ENCODE measurements around the gene ZNF700.
"Not testable (repeated sequence)": the region's sequence is repeated elsewhere in the genome, so short reads cannot be mapped to it uniquely, and the experiment has no call there.

Gene ZNF700

GRCh38 chr19:11942008-11942842, 17.3 kb downstream of the ZNF700 start:
- H3K9ac ChIP-seq (ENCODE audit: low read depth, low read length), result no peak overlapping the region
- H3K4me1 ChIP-seq (ENCODE audit: control insufficient read depth, insufficient read depth, low read length), result no peaks in the 10 kb centered on the region
- no peak overlapping the region for H3K4me3 ChIP-seq (ENCODE audit: low read depth, low read length)
- H3K36me3 ChIP-seq (ENCODE audit: control insufficient read depth, insufficient read depth, low read length), result peaks cover under 1% of the 10 kb centered on the region
- no peaks in the 10 kb centered on the region for H3K27me3 ChIP-seq (ENCODE audit: control insufficient read depth, insufficient read depth, low read length)
- peaks cover 45% of the 10 kb centered on the region for H3K9me3 ChIP-seq (ENCODE audit: control insufficient read depth, insufficient read depth, low read length)

- no peaks in the 10 kb centered on the region for H3K27me3 ChIP-seq (ENCODE audit: control insufficient read depth, insufficient read depth, low read length)
- no peak overlapping the region for H3K4me3 ChIP-seq (ENCODE audit: low read depth, low read length)
- H3K9ac ChIP-seq (ENCODE audit: low read depth, low read length), result no peak overlapping the region
- no peaks in the 10 kb centered on the region for H3K4me1 ChIP-seq (ENCODE audit: control insufficient read depth, insufficient read depth, low read length)
- H3K36me3 ChIP-seq (ENCODE audit: control insufficient read depth, insufficient read depth, low read length), result peaks cover 5% of the 10 kb centered on the region
- peaks cover 50% of the 10 kb centered on the region for H3K9me3 ChIP-seq (ENCODE audit: control insufficient read depth, insufficient read depth, low read length)
Observed at GRCh38 chr19:11942843-11943108, 17.9 kb downstream of the ZNF700 start.

DNA sequence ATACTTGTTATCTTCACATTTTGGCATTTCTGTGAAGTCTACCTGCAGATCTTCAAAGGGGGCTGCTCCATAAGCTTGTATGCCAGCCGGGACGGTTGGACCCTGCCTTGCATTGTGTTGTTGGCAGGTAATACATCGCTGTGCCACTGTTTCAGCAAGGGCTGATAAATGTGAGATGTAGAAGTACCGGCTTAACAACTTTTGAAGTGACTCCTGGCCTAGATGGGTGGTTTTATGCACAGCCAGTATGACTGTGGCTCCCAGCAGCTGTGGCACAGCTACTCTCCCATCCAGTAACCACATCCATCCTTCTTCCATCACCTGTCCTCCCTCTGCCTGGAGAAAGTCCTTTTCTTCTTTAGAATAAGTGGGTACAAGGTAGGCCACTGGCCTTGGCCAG, 19.7 kb downstream of the ZNF700 start:
- no peaks in the 10 kb centered on the region for H3K4me1 ChIP-seq (ENCODE audit: control insufficient read depth, insufficient read depth, low read length)
- peaks cover 22% of the 10 kb centered on the region for H3K36me3 ChIP-seq (ENCODE audit: control insufficient read depth, insufficient read depth, low read length)
- H3K4me3 ChIP-seq (ENCODE audit: low read depth, low read length), result no peak overlapping the region
- H3K9me3 ChIP-seq (ENCODE audit: control insufficient read depth, insufficient read depth, low read length), result peaks cover 64% of the 10 kb centered on the region
- H3K27me3 ChIP-seq (ENCODE audit: control insufficient read depth, insufficient read depth, low read length), result no peaks in the 10 kb centered on the region
- no peak overlapping the region for H3K9ac ChIP-seq (ENCODE audit: low read depth, low read length)

DNA sequence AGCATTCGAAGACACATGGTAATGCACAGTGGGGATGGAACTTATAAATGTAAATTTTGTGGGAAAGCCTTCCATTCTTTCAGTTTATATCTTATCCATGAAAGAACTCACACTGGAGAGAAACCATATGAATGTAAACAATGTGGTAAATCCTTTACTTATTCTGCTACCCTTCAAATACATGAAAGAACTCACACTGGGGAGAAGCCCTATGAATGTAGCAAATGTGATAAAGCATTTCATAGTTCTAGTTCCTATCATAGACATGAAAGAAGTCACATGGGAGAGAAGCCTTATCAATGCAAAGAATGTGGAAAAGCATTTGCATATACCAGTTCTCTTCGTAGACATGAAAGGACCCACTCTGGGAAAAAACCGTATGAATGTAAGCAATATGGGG, 23.7 kb downstream of the ZNF700 start:
- no peaks in the 10 kb centered on the region for H3K27me3 ChIP-seq (ENCODE audit: control insufficient read depth, insufficient read depth, low read length)
- H3K4me1 ChIP-seq (ENCODE audit: control insufficient read depth, insufficient read depth, low read length), result no peaks in the 10 kb centered on the region
- H3K4me3 ChIP-seq (ENCODE audit: low read depth, low read length), result no peak overlapping the region
- peaks cover 76% of the 10 kb centered on the region for H3K9me3 ChIP-seq (ENCODE audit: control insufficient read depth, insufficient read depth, low read length)
- H3K36me3 ChIP-seq (ENCODE audit: control insufficient read depth, insufficient read depth, low read length), result peaks cover 34% of the 10 kb centered on the region
- no peak overlapping the region for H3K9ac ChIP-seq (ENCODE audit: low read depth, low read length)

DNA sequence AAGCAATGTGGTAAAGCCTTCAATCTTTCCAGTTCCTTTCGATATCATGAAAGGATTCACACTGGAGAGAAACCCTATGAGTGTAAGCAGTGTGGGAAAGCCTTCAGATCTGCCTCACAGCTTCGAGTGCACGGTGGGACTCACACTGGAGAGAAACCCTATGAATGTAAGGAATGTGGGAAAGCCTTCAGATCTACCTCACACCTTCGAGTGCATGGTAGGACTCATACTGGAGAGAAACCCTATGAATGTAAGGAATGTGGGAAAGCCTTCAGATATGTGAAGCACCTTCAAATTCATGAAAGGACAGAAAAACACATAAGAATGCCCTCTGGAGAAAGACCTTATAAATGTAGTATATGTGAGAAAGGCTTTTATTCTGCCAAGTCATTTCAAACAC, 24.3 kb downstream of the ZNF700 start:
- peaks cover 34% of the 10 kb centered on the region for H3K36me3 ChIP-seq (ENCODE audit: control insufficient read depth, insufficient read depth, low read length)
- H3K4me3 ChIP-seq (ENCODE audit: low read depth, low read length), result no peak overlapping the region
- H3K4me1 ChIP-seq (ENCODE audit: control insufficient read depth, insufficient read depth, low read length), result no peaks in the 10 kb centered on the region

GRCh38 chr19:11949614-11950080, 24.7 kb downstream of the ZNF700 start:
- H3K4me3 ChIP-seq (ENCODE audit: low read depth, low read length); H3K27me3 ChIP-seq (ENCODE audit: control insufficient read depth, insufficient read depth, low read length); H3K4me1 ChIP-seq (ENCODE audit: control insufficient read depth, insufficient read depth, low read length); H3K9ac ChIP-seq (ENCODE audit: low read depth, low read length): not testable (repeated sequence)
- peaks cover 68% of the 10 kb centered on the region for H3K9me3 ChIP-seq (ENCODE audit: control insufficient read depth, insufficient read depth, low read length)
- peaks cover 34% of the 10 kb centered on the region for H3K36me3 ChIP-seq (ENCODE audit: control insufficient read depth, insufficient read depth, low read length)

More for the DNA sequence above, 24.3 kb downstream of the ZNF700 start:
- no peaks in the 10 kb centered on the region for H3K27me3 ChIP-seq (ENCODE audit: control insufficient read depth, insufficient read depth, low read length)
- H3K9ac ChIP-seq (ENCODE audit: low read depth, low read length), result no peak overlapping the region
- peaks cover 73% of the 10 kb centered on the region for H3K9me3 ChIP-seq (ENCODE audit: control insufficient read depth, insufficient read depth, low read length)

GRCh38 chr19:11950312-11950711, 25.4 kb downstream of the ZNF700 start:
- Histone ChIP-seq H3K4me1 (ENCODE audit: control insufficient read depth, insufficient read depth, low read length) (no peaks in the 10 kb centered on the region), H3K9ac (ENCODE audit: low read depth, low read length) (no peak overlapping the region), H3K4me3 (ENCODE audit: low read depth, low read length) (no peak overlapping the region), H3K9me3 (ENCODE audit: control insufficient read depth, insufficient read depth, low read length) (peaks cover 62% of the 10 kb centered on the region), H3K36me3 (ENCODE audit: control insufficient read depth, insufficient read depth, low read length) (peaks cover 34% of the 10 kb centered on the region), H3K27me3 (ENCODE audit: control insufficient read depth, insufficient read depth, low read length) (no peaks in the 10 kb centered on the region)

GRCh38 chr19:11963566-11964355, 38.9 kb downstream of the ZNF700 start:
- H3K4me1 ChIP-seq (ENCODE audit: control insufficient read depth, insufficient read depth, low read length), result no peaks in the 10 kb centered on the region
- peak overlapping the region; percentile 80 for H3K4me3 ChIP-seq (ENCODE audit: low read depth, low read length)
- no peak overlapping the region for H3K9ac ChIP-seq (ENCODE audit: low read depth, low read length)
- peaks cover 6% of the 10 kb centered on the region for H3K27me3 ChIP-seq (ENCODE audit: control insufficient read depth, insufficient read depth, low read length)
- no peaks in the 10 kb centered on the region for H3K36me3 ChIP-seq (ENCODE audit: control insufficient read depth, insufficient read depth, low read length)
- H3K9me3 ChIP-seq (ENCODE audit: control insufficient read depth, insufficient read depth, low read length), result no peaks in the 10 kb centered on the region

DNA sequence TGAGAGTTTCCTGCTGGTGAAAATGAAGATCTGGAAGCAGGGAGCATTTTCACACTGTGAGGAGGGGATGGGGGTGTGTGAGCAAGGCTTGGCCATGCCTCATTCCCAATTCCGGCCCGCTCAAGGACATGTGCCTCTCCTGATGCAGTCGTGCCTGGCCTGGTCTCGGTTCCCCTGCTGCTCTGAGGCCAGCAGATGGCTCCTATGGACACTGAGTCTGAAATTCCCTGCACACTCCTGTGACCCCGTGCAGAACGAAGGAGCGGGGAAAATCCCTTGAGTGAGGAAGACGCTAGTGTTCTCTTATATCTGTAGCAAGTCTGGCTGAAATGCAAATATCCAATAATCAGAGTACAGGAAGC, 39.6 kb downstream of the ZNF700 start:
- no peaks in the 10 kb centered on the region for H3K36me3 ChIP-seq (ENCODE audit: control insufficient read depth, insufficient read depth, low read length)
- H3K9ac ChIP-seq (ENCODE audit: low read depth, low read length), result no peak overlapping the region
- peaks cover 6% of the 10 kb centered on the region for H3K27me3 ChIP-seq (ENCODE audit: control insufficient read depth, insufficient read depth, low read length)
- H3K4me1 ChIP-seq (ENCODE audit: control insufficient read depth, insufficient read depth, low read length), result no peaks in the 10 kb centered on the region
- H3K4me3 ChIP-seq (ENCODE audit: low read depth, low read length), result peak overlapping the region; percentile 80
- no peaks in the 10 kb centered on the region for H3K9me3 ChIP-seq (ENCODE audit: control insufficient read depth, insufficient read depth, low read length)

DNA sequence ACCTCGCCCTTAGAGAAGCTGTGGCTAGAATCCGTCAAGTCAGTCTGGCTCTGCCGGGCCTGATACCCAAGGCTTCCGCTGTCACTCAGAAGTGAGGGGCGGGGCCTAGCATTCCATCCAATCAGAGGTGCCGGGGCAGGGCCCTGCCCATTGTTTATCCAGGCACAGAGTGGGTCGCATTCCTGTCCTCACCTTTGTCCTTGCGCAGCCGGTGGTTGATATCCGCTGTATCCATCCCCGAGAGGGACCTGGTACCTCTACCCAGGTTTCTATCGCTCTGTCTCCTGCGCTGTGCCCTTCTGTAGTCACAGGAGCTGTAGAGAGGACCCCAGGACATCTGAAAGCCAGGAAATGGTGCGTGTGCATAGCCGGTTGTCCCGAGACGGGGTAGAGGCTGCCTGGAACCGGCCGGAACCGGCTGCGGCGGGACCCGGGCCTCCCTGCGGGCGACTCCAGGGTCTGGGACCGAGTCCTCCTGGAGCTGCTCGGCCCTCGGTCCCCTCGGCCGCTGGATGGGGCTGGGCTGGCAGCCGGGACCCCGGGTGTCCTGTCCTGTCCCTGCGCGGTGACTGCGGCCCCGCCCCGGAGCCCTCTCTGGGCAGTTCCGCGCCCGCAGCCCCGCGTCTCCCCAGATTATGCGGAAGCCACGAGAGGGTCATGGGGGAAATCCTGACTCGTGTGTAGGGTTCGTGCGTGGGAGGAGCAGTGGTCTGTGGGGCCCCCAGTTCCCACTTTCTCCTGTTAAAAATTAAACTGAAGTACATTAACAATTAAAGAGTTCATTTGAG, 40.1 kb downstream of the ZNF700 start, which contains the start of gene ZNF763:
ZNF763 (plus strand) TSS at position 183 of the 788 bp plus-strand sequence; CDS start at position 352, 169 bp downstream.
- Histone ChIP-seq H3K9ac (ENCODE audit: low read depth, low read length) (peak within 1 kb of the TSS; percentile 65), H3K27me3 (ENCODE audit: control insufficient read depth, insufficient read depth, low read length) (peaks cover 6% of the 10 kb centered on the region), H3K4me1 (ENCODE audit: control insufficient read depth, insufficient read depth, low read length) (no peaks in the 10 kb centered on the region), H3K4me3 (ENCODE audit: low read depth, low read length) (peak within 1 kb of the TSS; percentile 80), H3K36me3 (ENCODE audit: control insufficient read depth, insufficient read depth, low read length) (no peaks in the 10 kb centered on the region), H3K9me3 (ENCODE audit: control insufficient read depth, insufficient read depth, low read length) (no peaks in the 10 kb centered on the region)

GRCh38 chr19:11970174-11970573, 45.3 kb downstream of the ZNF700 start:
- Histone ChIP-seq H3K27me3 (ENCODE audit: control insufficient read depth, insufficient read depth, low read length) (peaks cover 6% of the 10 kb centered on the region), H3K9me3 (ENCODE audit: control insufficient read depth, insufficient read depth, low read length) (no peaks in the 10 kb centered on the region), H3K36me3 (ENCODE audit: control insufficient read depth, insufficient read depth, low read length) (no peaks in the 10 kb centered on the region), H3K9ac (ENCODE audit: low read depth, low read length) (no peak overlapping the region), H3K4me3 (ENCODE audit: low read depth, low read length) (no peak overlapping the region), H3K4me1 (ENCODE audit: control insufficient read depth, insufficient read depth, low read length) (no peaks in the 10 kb centered on the region)
